HG02840 (cell line): ENCODE results near the gene ZGPAT.

Experiments
- ATAC-seq: cut with Tn5 transposase; IDR thresholded peaks from one replicate; pipeline ENCODE4 v1.9.1; 2021; ENCODE audit warnings: mild to moderate bottlenecking, moderate library complexity, moderate number of reproducible peaks; ENCODE audit not compliant: unreplicated experiment, low FRiP score

The ZGPAT gene

GRCh38 chr20:63691711-63692435 lies 16.0 kb upstream of the ZGPAT start:
- ATAC-seq = no peak

GRCh38 chr20:63692436-63693082 lies 15.3 kb upstream of the ZGPAT start:
- ATAC-seq = no peak

DNA sequence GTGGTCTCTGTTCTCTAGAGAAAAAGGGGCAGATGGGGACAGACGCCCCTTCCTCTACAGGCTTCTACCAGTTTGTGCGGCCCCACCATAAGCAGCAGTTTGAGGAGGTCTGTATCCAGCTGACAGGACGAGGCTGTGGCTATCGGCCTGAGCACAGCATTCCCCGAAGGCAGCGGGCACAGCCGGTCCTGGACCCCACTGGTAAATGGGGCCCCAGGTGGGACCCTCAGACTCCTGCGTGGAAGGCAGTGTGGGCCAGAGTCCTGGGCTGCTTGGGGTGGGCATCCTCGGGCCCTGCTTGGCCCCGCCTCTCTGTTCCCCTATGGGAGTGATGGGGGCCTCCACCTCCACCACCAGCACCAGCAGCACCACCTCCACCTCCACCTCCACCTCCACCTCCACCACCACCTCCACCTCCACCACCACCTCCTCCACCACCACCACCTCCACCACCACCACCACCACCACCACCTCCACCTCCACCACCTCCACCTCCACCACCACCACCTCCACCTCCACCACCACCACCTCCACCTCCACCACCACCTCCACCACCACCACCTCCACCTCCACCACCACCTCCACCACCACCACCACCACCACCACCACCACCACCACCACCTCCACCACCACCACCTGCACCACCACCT lies 14.6 kb upstream of the ZGPAT start:
- no peak for ATAC-seq

DNA sequence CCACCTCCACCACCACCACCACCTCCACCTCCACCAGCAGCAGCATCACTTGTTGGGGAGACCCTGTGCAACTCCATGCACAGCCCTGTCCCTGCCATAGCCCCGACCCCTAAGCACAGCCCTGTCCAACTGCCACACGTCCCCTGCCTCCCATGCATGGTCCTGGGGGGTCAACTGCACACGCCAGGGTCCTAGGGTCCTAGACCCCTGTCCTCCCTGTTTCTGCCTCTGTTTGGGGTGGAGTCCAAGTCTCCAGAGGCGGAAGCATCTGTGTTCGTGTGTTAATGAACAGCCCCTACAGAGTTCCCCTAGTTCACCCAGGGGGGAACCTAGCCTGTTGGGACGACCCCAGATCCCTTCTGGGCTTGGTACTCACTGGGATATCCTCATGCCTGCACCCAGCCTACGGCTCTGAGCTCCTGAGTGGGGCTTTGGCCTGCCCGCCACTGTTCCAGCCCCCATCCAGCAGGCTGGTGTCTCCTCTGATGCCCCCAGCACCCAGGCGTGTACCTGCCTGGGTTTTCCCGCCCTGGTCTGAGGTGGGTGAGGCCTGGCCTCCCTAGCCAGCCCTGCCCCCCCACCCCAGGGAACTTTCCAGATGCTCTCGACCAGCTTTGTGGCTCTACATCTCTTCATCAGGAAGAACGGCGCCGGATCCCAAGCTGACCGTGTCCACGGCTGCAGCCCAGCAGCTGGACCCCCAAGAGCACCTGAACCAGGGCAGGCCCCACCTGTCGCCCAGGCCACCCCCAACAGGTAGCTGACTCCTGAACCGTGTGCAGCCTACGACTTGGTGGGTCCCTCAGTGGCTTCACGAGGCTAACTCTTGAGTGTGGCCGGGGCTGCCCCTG lies 13.9 kb upstream of the ZGPAT start:
- no peak for ATAC-seq

DNA sequence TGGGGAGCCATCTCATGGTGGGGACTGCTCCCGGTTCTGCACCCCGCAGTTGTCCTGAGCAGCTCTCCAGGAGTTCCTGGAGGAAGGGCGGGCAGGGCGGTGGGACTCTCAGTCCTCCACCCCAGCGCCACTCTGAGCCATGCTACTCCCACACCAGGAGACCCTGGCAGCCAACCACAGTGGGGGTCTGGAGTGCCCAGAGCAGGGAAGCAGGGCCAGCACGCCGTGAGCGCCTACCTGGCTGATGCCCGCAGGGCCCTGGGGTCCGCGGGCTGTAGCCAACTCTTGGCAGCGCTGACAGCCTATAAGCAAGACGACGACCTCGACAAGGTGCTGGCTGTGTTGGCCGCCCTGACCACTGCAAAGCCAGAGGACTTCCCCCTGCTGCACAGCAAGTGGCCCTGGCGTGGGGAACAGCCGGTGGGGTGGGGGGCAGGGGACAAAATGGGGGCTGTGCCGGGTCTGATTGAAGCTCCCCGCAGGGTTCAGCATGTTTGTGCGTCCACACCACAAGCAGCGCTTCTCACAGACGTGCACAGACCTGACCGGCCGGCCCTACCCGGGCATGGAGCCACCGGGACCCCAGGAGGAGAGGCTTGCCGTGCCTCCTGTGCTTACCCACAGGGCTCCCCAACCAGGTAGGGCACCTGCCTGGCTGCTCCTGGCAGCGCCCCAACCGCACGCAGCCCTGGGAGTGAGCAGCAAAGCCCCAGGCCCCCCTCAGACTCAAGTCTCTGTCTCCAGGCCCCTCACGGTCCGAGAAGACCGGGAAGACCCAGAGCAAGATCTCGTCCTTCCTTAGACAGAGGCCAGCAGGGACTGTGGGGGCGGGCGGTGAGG lies 13.0 kb upstream of the ZGPAT start:
- no peak for ATAC-seq

- ATAC-seq = no peak
These were observed 12.2 kb upstream of the ZGPAT start for GRCh38 chr20:63695424-63696305.

DNA sequence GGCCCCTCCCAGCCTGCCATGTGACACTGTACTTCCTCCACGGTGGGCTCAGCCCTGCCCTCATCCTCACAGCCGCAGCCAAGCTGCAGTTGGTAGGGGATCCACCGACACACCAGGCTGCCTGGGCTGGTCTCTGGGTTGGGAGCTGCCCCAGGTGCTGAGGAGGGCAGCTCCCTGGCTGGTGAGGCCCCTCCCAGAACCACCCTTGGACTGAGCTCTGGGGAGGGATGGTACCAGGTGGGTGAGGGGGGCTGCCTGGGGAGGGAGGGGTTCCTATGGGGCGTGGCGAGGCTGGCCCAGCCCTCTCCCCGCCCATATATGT lies 11.6 kb upstream of the ZGPAT start:
- no peak for ATAC-seq

DNA sequence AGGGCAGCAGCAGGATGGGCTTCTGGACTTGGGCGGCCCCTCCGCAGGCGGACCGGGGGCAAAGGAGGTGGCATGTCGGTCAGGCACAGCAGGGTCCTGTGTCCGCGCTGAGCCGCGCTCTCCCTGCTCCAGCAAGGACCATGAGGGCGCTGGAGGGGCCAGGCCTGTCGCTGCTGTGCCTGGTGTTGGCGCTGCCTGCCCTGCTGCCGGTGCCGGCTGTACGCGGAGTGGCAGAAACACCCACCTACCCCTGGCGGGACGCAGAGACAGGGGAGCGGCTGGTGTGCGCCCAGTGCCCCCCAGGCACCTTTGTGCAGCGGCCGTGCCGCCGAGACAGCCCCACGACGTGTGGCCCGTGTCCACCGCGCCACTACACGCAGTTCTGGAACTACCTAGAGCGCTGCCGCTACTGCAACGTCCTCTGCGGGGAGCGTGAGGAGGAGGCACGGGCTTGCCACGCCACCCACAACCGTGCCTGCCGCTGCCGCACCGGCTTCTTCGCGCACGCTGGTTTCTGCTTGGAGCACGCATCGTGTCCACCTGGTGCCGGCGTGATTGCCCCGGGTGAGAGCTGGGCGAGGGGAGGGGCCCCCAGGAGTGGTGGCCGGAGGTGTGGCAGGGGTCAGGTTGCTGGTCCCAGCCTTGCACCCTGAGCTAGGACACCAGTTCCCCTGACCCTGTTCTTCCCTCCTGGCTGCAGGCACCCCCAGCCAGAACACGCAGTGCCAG lies 11.0 kb upstream of the ZGPAT start, which contains the start of gene TNFRSF6B:
Gene TNFRSF6B (plus strand): TSS at position 25 of the 729 bp plus-strand sequence. CDS start 116 bp downstream, at position 141.
- no peak for ATAC-seq

DNA sequence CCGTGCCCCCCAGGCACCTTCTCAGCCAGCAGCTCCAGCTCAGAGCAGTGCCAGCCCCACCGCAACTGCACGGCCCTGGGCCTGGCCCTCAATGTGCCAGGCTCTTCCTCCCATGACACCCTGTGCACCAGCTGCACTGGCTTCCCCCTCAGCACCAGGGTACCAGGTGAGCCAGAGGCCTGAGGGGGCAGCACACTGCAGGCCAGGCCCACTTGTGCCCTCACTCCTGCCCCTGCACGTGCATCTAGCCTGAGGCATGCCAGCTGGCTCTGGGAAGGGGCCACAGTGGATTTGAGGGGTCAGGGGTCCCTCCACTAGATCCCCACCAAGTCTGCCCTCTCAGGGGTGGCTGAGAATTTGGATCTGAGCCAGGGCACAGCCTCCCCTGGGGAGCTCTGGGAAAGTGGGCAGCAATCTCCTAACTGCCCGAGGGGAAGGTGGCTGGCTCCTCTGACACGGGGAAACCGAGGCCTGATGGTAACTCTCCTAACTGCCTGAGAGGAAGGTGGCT lies 10.4 kb upstream of the ZGPAT start:
- ATAC-seq = no peak

GRCh38 chr20:63697868-63698545 lies 9.8 kb upstream of the ZGPAT start:
- ATAC-seq = no peak

GRCh38 chr20:63698739-63699465 lies 8.9 kb upstream of the ZGPAT start:
- ATAC-seq = no peak

- no peak for ATAC-seq
These were observed 8.2 kb upstream of the ZGPAT start for GRCh38 chr20:63699466-63700198.

- ATAC-seq = no peak
These were observed 7.4 kb upstream of the ZGPAT start for GRCh38 chr20:63700199-63701050.

DNA sequence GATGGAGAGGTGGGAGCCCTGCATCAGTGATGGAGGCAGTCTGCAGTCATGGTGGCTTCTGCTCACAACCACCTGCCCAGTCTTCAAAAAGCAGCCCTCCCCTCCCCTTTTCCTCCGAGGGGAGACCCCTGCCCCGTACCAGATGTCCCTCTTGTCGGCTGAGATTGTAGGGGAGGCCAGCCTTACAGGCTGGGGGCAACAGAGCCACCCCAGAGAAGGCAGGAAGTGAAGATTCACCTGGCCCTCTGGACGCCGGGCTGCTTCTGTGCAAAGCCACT lies 6.8 kb upstream of the ZGPAT start:
- no peak for ATAC-seq

- no peak for ATAC-seq
These were observed 6.4 kb upstream of the ZGPAT start for GRCh38 chr20:63701329-63702035.
